Immature natural killer cell (primary cell): ENCODE measurements around the gene PCNT. TPM values are rescaled to one million over a fixed set of nuclear protein-coding genes. Genes with fewer than 3 reads are reported as not detected.
A peak's percentile ranks its signal among the peaks of the same experiment; 100 is the strongest.
"Not testable (repeated sequence)": the region's sequence is repeated elsewhere in the genome, so short reads cannot be mapped to it uniquely, and the experiment has no call there.

Source experiments
- DNase-seq, 3 donors: peaks; one replicate each; pipeline ENCODE4 v3.0.0; 2022; ENCODE audit warnings: mixed read lengths in 1 of 3
- H3K27ac Mint-ChIP-seq, 6 donors: one replicate each; pipeline ENCODE4 v1.8.0; 2020; ENCODE audit warnings: mixed read lengths in 6 of 6, mild to moderate bottlenecking in 5 of 6, inconsistent platforms in 4 of 6, moderate library complexity in 3 of 6
- H3K27me3 Mint-ChIP-seq, 3 donors: one replicate each; pipeline ENCODE4 v1.8.0; 2020 to 2021; ENCODE audit warnings: low read depth in 3 of 3, mild to moderate bottlenecking in 3 of 3, mixed read lengths in 3 of 3, moderate library complexity in 3 of 3, inconsistent platforms in 1 of 3
- H3K36me3 Mint-ChIP-seq, 3 donors: one replicate each; pipeline ENCODE4 v1.8.0; 2020; ENCODE audit warnings: mixed read lengths in 3 of 3, inconsistent platforms in 2 of 3, mild to moderate bottlenecking in 2 of 3
- H3K4me1 Mint-ChIP-seq, 2 donors: one replicate each; pipeline ENCODE4 v1.8.0; 2020; ENCODE audit warnings: inconsistent platforms in 2 of 2, mild to moderate bottlenecking in 2 of 2, mixed read lengths in 2 of 2, moderate library complexity in 1 of 2
- H3K4me3 Mint-ChIP-seq, 5 donors: one replicate each; pipeline ENCODE4 v1.8.0; 2020; ENCODE audit warnings: mild to moderate bottlenecking in 5 of 5, mixed read lengths in 5 of 5, inconsistent platforms in 3 of 5, moderate library complexity in 3 of 5
- H3K9me3 Mint-ChIP-seq, 6 donors: one replicate each; pipeline ENCODE4 v1.8.0; 2020; ENCODE audit warnings: mild to moderate bottlenecking in 6 of 6, mixed read lengths in 6 of 6, inconsistent platforms in 4 of 6, moderate library complexity in 3 of 6
- polyA plus RNA-seq, 3 donors: library from polyadenylated mRNA; unstranded; fragments of 300-500 nt; fragmentation: Illumina TruSeq; gene quantifications; one replicate each; pipeline ENCODE4 v1.2.3, GENCODE V29; 2021

The PCNT gene
- polyA plus RNA-seq, 3 donors from 2014 or later, result 2.9 to 47.0 (median 6.5) TPM

- H3K4me3 Mint-ChIP-seq, H3K9me3 Mint-ChIP-seq, H3K27me3 Mint-ChIP-seq, DNase-seq: not testable (repeated sequence)
- H3K36me3 Mint-ChIP-seq, result peaks cover 16 to 40% (median 40%) of the 10 kb centered on the region in 3 donors
- H3K27ac Mint-ChIP-seq, result peak overlapping the region in 5 of 6 donors; percentile 0 to 71 (median 61)
- H3K4me1 Mint-ChIP-seq, result peaks cover 23 to 27% of the 10 kb centered on the region in 2 donors
Measured at GRCh38 chr21:46403234-46403811, 79.4 kb downstream of the PCNT start.

GRCh38 chr21:46404306-46404705 lies 80.3 kb downstream of the PCNT start:
- no peak for DNase-seq
- Mint-ChIP-seq H3K4me3 (no peak overlapping the region), H3K27ac (peak overlapping the region in 2 of 6 donors; percentile 40 to 45), H3K4me1 (peaks cover 28 to 29% of the 10 kb centered on the region in 2 donors), H3K27me3 (no peaks in the 10 kb centered on the region), H3K36me3 (peaks cover 13 to 31% (median 31%) of the 10 kb centered on the region in 3 donors), H3K9me3 (no peaks in the 10 kb centered on the region)

DNA sequence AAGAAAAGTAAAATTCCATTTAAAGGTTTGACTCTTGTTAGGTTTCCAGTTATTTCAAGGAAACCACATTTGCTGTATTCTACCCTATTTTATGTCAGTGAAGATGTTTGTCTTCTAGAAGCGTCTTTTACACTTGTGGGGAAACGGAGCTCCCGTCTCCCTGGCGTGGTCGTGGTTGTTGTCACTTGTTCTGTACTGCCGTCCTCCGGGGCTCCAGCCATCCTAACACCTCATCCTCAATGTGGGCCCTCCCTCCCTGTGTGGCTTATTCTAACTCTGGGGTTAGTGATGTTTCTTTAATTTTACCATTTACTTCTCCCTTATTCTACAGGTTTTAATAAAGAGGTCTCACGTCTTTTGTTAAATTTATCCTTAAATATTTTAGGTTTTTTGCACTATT lies 82.0 kb downstream of the PCNT start:
- peak in 2 of 3 donors; percentile 30 to 42 for DNase-seq
- Mint-ChIP-seq H3K27me3 (peaks cover 0 to 6% (median 2%) of the 10 kb centered on the region in 3 donors), H3K4me3 (peak overlapping the region in 4 of 5 donors; percentile 3 to 62 (median 45)), H3K36me3 (peaks cover 14 to 35% (median 25%) of the 10 kb centered on the region in 3 donors), H3K9me3 (no peaks in the 10 kb centered on the region), H3K4me1 (peaks cover 43 to 46% of the 10 kb centered on the region in 2 donors), H3K27ac (peak overlapping the region; percentile 3 to 91 (median 76))

DNA sequence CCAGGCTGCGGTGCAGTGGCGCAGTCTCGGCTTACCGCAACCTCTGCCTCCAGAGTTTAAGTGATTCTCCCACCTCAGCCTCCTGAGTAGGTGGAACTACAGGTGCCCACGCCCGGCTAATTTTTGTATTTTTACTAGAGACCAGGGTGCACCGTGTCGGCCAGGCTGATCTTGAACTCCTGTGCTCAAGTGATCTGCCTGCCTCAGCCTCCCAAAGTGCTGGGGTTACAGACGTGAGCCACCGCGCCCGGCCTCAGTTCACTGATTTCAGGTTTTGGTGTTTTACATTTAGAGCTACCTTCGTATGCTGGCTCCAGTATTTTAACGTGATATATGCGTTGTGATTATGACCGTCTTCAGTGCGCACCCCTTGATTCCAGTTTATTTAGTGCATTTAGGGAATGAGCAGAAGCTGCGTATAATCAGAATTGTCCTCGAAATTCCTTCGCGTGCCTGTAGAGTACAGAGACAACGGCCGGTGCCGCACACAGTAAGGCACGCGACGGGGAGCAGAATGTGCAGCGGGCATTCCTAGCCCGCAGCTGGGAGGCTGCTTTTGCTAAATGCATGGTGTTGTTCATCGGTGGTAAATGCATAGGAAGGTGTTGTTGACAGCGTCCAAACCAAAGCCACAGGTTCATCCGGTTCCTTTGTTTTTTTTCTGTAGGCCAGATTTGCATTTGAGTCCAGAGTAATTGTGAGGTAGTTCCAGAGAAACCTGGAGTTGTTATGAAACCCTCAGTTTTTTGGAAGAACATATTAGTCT lies 85.9 kb downstream of the PCNT start:
- Mint-ChIP-seq H3K9me3 (no peaks in the 10 kb centered on the region), H3K27me3 (peaks cover 0 to 6% (median 2%) of the 10 kb centered on the region in 3 donors), H3K4me1 (peaks cover 42 to 47% of the 10 kb centered on the region in 2 donors), H3K36me3 (peaks cover 10 to 21% (median 16%) of the 10 kb centered on the region in 3 donors), H3K4me3 (peak overlapping the region; percentile 51 to 85 (median 63)), H3K27ac (peak overlapping the region; percentile 29 to 84 (median 58))
- peak; percentile 35 to 66 (median 63) for DNase-seq

DNA sequence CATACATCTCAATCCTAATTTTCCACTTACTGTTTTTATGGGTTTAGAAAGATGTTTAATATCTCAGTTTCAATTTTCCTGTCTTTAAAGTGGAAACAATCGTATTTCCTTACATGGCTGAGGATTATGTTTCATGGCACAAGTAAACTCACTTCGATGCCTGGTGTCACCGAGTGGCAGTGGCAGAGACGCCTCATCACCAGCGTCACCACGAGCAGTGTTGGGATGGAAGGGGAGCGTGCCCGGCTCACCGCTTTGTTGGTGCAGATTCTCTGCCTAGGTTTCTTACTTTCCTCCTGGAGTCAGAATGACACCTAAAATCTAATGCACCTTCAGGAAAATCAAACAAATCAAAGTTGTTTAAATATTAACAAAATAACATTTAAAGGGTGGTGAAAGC lies 86.6 kb downstream of the PCNT start:
- Mint-ChIP-seq H3K36me3 (peaks cover 10 to 22% (median 16%) of the 10 kb centered on the region in 3 donors), H3K9me3 (no peaks in the 10 kb centered on the region), H3K4me1 (peaks cover 42 to 47% of the 10 kb centered on the region in 2 donors), H3K27ac (peak overlapping the region in 4 of 6 donors; percentile 31 to 82 (median 63)), H3K4me3 (peak overlapping the region in 2 of 5 donors; percentile 77 to 85), H3K27me3 (peaks cover 0 to 6% (median 2%) of the 10 kb centered on the region in 3 donors)
- no peak for DNase-seq

DNA sequence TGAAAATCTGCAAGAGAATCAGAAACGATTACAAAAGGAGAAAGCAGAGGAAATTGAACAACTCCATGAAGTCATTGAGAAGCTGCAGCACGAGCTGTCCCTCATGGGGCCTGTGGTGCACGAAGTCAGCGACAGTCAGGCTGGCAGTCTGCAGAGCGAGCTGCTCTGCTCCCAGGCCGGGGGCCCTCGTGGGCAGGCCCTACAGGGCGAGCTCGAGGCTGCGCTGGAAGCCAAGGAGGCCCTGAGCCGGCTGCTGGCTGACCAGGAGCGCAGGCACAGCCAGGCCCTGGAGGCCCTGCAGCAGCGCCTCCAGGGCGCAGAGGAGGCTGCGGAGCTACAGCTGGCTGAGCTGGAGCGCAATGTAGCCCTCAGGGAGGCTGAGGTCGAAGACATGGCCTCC lies 87.3 kb downstream of the PCNT start:
- peaks cover 0 to 6% (median 2%) of the 10 kb centered on the region in 3 donors for H3K27me3 Mint-ChIP-seq
- peak overlapping the region in 1 of 5 donors; percentile 49 for H3K4me3 Mint-ChIP-seq
- no peak for DNase-seq
- H3K36me3 Mint-ChIP-seq, result peaks cover 10 to 29% (median 23%) of the 10 kb centered on the region in 3 donors
- peaks cover 38 to 41% of the 10 kb centered on the region in 2 donors for H3K4me1 Mint-ChIP-seq
- peak overlapping the region in 1 of 6 donors; percentile 82 for H3K27ac Mint-ChIP-seq
- no peaks in the 10 kb centered on the region for H3K9me3 Mint-ChIP-seq

- H3K36me3 Mint-ChIP-seq, result peaks cover 10 to 30% (median 24%) of the 10 kb centered on the region in 3 donors
- H3K27ac Mint-ChIP-seq, result no peak overlapping the region
- H3K4me1 Mint-ChIP-seq, result peaks cover 33 to 36% of the 10 kb centered on the region in 2 donors
- H3K27me3 Mint-ChIP-seq, result peaks cover 0 to 6% (median 2%) of the 10 kb centered on the region in 3 donors
- H3K9me3 Mint-ChIP-seq, result no peaks in the 10 kb centered on the region
- no peak overlapping the region for H3K4me3 Mint-ChIP-seq
- no peak for DNase-seq
Measured at GRCh38 chr21:46411691-46412090, 87.7 kb downstream of the PCNT start.

DNA sequence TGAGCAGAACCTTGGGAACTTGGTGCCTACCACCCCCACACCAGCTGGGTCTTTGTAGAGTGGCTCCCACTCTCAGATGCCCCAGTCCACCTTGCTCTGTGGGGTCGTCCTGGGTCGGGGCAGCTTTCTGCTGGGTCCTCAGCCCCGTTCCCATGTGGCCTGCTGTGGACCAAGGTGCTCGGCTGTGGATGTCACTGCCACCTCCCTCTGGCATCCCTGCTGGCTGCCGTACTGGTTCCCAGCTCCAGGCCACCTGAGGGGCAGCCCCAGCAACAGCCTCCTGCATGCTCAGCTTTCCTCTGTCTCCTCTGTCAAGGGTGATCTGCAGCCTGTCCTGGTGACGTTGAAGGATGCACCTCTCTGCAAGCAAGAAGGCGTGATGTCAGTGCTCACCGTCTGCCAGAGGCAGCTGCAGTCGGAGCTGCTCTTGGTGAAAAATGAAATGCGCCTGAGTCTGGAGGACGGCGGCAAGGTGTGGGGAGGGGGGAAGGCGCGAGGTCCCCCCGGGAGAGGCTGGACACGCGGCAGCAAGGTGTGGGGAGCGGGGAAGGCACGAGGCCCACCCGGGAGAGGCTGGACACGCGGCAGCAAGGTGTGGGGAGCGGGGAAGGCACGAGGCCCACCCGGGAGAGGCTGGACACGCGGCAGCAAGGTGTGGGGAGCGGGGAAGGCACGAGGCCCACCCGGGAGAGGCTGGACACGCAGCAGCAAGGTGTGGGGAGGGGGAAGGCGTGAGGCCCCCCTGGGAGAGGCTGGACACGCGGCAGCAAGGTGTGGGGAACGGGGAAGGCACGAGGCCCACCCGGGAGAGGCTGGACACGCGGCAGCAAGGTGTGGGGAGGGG lies 88.8 kb downstream of the PCNT start:
- H3K27me3 Mint-ChIP-seq, result peaks cover 0 to 6% (median 2%) of the 10 kb centered on the region in 3 donors
- peaks cover 10 to 30% (median 24%) of the 10 kb centered on the region in 3 donors for H3K36me3 Mint-ChIP-seq
- DNase-seq, result no peak
- no peaks in the 10 kb centered on the region for H3K9me3 Mint-ChIP-seq
- no peak overlapping the region for H3K4me3 Mint-ChIP-seq
- peaks cover 26 to 27% of the 10 kb centered on the region in 2 donors for H3K4me1 Mint-ChIP-seq
- peak overlapping the region in 1 of 6 donors; percentile 45 for H3K27ac Mint-ChIP-seq

GRCh38 chr21:46413365-46413696 lies 89.4 kb downstream of the PCNT start:
- Mint-ChIP-seq H3K4me1 (peaks cover 21 to 23% of the 10 kb centered on the region in 2 donors), H3K4me3 (no peak overlapping the region), H3K36me3 (peaks cover 15 to 36% (median 30%) of the 10 kb centered on the region in 3 donors), H3K27ac (peak overlapping the region in 1 of 6 donors; percentile 45), H3K9me3 (no peaks in the 10 kb centered on the region), H3K27me3 (peaks cover 0 to 6% (median 2%) of the 10 kb centered on the region in 3 donors)
- no peak for DNase-seq

GRCh38 chr21:46414965-46415275 lies 91.0 kb downstream of the PCNT start:
- no peak overlapping the region for H3K4me3 Mint-ChIP-seq
- no peak overlapping the region for H3K27ac Mint-ChIP-seq
- H3K27me3 Mint-ChIP-seq, result peaks cover 0 to 5% (median 2%) of the 10 kb centered on the region in 3 donors
- no peaks in the 10 kb centered on the region for H3K9me3 Mint-ChIP-seq
- DNase-seq, result no peak
- peaks cover 19 to 41% (median 37%) of the 10 kb centered on the region in 3 donors for H3K36me3 Mint-ChIP-seq
- peaks cover 12% of the 10 kb centered on the region in 2 donors for H3K4me1 Mint-ChIP-seq

DNA sequence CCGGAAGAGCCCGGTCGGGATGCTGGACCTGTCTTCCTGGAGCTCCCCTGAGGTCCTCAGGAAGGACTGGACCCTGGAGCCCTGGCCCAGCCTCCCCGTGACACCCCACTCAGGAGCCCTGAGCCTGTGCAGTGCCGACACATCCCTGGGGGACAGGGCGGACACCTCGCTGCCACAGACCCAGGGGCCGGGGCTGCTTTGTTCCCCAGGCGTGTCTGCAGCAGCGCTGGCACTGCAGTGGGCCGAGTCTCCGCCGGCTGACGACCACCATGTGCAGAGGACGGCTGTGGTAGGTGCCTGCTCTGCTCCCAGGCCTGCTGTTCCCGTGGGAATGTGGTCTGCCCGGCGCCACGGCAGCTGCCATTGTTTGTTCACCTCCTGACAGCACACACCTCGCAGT lies 92.6 kb downstream of the PCNT start:
- H3K4me1 Mint-ChIP-seq, result peaks cover 0 to 1% of the 10 kb centered on the region in 2 donors
- H3K27me3 Mint-ChIP-seq, result peaks cover 0 to 2% (median 0%) of the 10 kb centered on the region in 3 donors
- no peaks in the 10 kb centered on the region for H3K9me3 Mint-ChIP-seq
- no peak overlapping the region for H3K27ac Mint-ChIP-seq
- peaks cover 14 to 37% (median 34%) of the 10 kb centered on the region in 3 donors for H3K36me3 Mint-ChIP-seq
- no peak overlapping the region for H3K4me3 Mint-ChIP-seq
- no peak for DNase-seq

GRCh38 chr21:46418265-46418946 lies 94.5 kb downstream of the PCNT start:
- Mint-ChIP-seq H3K9me3 (no peaks in the 10 kb centered on the region), H3K27me3 (peaks cover 0 to 4% (median 4%) of the 10 kb centered on the region in 3 donors), H3K27ac (peak overlapping the region in 2 of 6 donors; percentile 28 to 53), H3K4me1 (peaks cover 0 to 8% of the 10 kb centered on the region in 2 donors), H3K36me3 (peaks cover 14 to 34% (median 31%) of the 10 kb centered on the region in 3 donors), H3K4me3 (no peak overlapping the region)
- DNase-seq, result no peak
